HG03103 (cell line): ENCODE measurements around the gene GOLGA8R.
"Not testable (repeated sequence)": the region's sequence is repeated elsewhere in the genome, so short reads cannot be mapped to it uniquely, and the experiment has no call there.

Experiments used
- ATAC-seq: cut with Tn5 transposase; IDR thresholded peaks from one replicate; pipeline ENCODE4 v1.9.1; 2021; ENCODE audit warnings: low read depth; ENCODE audit not compliant: unreplicated experiment

GOLGA8R gene

DNA sequence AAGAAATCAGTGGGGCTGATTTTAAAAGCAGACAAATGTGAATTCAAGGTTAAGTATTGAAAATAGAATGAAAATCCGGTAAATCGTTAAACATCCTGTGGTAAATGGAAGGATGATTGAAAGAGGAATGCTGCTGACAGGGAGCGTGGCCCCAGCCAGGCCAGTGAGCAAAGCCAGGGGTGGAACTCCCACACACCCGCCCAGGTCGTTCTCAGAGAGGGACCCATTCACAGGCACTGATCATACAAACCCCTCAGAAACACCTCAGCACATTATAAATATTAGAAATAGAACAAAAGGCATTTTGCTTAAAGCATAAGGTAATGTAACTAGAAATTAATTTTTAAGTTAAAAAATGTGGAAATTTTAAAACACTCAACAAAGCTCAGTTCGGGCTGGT lies 59.0 kb downstream of the GOLGA8R start:
- not testable (repeated sequence) for ATAC-seq
